A673 (cell line): Measurements from ENCODE around the gene ECSCR. TPM values are rescaled to one million over a fixed set of nuclear protein-coding genes. Genes with fewer than 3 reads are reported as not detected.

Source experiments
- BruUV-seq: library from RNA; stranded (reverse); fragments of 400-500 nt; replicated peaks from 2 replicates; lab custom pipeline; 2021; lab: Mats Ljungman, UMichigan
- CTCF ChIA-PET: fragments of 300-600 bp; sonication (Branson Sonifier 250); formaldehyde crosslinking; loops from one replicate; lab custom pipeline; 2022; ENCODE audit warnings: antibody characterized with exemption; lab: Charles Lee
- POLR2A ChIA-PET: fragments of 300-600 bp; sonication (Branson Sonifier 250); formaldehyde crosslinking; loops from one replicate; lab custom pipeline; 2022; ENCODE audit warnings: antibody characterized with exemption; ENCODE audit not compliant: low non-redundant PET; lab: Charles Lee
- DNase-seq: peaks from one replicate; pipeline ENCODE4 v3.0.0-alpha.2; 2015; ENCODE audit warnings: low spot score
- H3K27ac ChIP-seq: fragments of 200-600 bp; sonication (generic); 2 replicates; pipeline ENCODE4 v1.5.1; 2016; ENCODE audit warnings: mixed run types, low read depth, mild to moderate bottlenecking, mixed read lengths, antibody characterized with exemption, low read length; ENCODE audit not compliant: poor library complexity, severe bottlenecking
- H3K27me3 ChIP-seq: fragments of 200-600 bp; sonication (generic); replicated peaks from 2 replicates; pipeline ENCODE4 v1.6.1; 2017; ENCODE audit warnings: mixed run types, low read depth, mild to moderate bottlenecking, mixed read lengths, antibody characterized with exemption, low read length; ENCODE audit not compliant: insufficient read depth, poor library complexity
- H3K36me3 ChIP-seq: fragments of 200-600 bp; sonication (generic); 2 replicates; pipeline ENCODE4 v1.6.1; 2016; ENCODE audit warnings: mixed run types, mild to moderate bottlenecking, mixed read lengths, antibody characterized with exemption, low read length; ENCODE audit not compliant: insufficient read depth, poor library complexity, severe bottlenecking
- H3K4me1 ChIP-seq: fragments of 200-600 bp; sonication (generic); 2 replicates; pipeline ENCODE4 v1.6.1; 2017; ENCODE audit warnings: mixed run types, mild to moderate bottlenecking, mixed read lengths, antibody characterized with exemption, low read length; ENCODE audit not compliant: insufficient read depth, poor library complexity, severe bottlenecking
- H3K4me3 ChIP-seq: fragments of 200-600 bp; sonication (generic); 2 replicates; pipeline ENCODE4 v1.5.1; 2016; ENCODE audit warnings: low read depth, mixed run types, mild to moderate bottlenecking, mixed read lengths, low read length; ENCODE audit not compliant: poor library complexity, severe bottlenecking
- H3K9me3 ChIP-seq: fragments of 200-600 bp; sonication (generic); 2 replicates; pipeline ENCODE4 v1.6.1; 2016; ENCODE audit warnings: mixed run types, low read depth, mild to moderate bottlenecking, mixed read lengths, antibody characterized with exemption, low read length; ENCODE audit not compliant: poor library complexity, severe bottlenecking
- CTCF ChIP-seq: fragments of 300-800, 200-600 bp; sonication (generic); conservative IDR thresholded peaks from 2 replicates; pipeline ENCODE4 v1.5.1; 2017; ENCODE audit warnings: low read depth, mild to moderate bottlenecking, antibody characterized with exemption, low read length, moderate library complexity, mixed read lengths
- EZH2 ChIP-seq: fragments of 200-600 bp; sonication (generic); IDR thresholded peaks from 2 replicates; pipeline ENCODE4 v1.6.1; 2017; ENCODE audit warnings: borderline replicate concordance, low read depth, mild to moderate bottlenecking, mixed read lengths, antibody characterized with exemption, low read length; ENCODE audit not compliant: poor library complexity, severe bottlenecking
- intact Hi-C: fragments of 100-400 bp; cut with micrococcal nuclease; formaldehyde crosslinking; loops from one replicate; pipeline ENCODE4 v1.10.0; 2022; ENCODE audit not compliant: unreplicated experiment
- total RNA-seq: library from RNA; stranded (reverse); gene quantifications from 2 replicates; pipeline ENCODE4 v1.2.3, GENCODE V29; 2021

ECSCR gene
- total RNA-seq, 1 experiment from 2014 or later = 1.6 TPM

- ChIA-PET POLR2A (no interaction called here), CTCF (no interaction called here)
- Histone ChIP-seq H3K36me3 (no peaks in the 10 kb centered on the region), H3K27ac (no peak overlapping the region), H3K4me3 (no peak overlapping the region), H3K4me1 (peaks cover 8% of the 10 kb centered on the region), H3K27me3 (no peaks in the 10 kb centered on the region), H3K9me3 (no peaks in the 10 kb centered on the region)
- BruUV-seq = no TSS peak
- intact Hi-C loops = no loop called here
- DNase-seq = no peak
- no peak for TF ChIP-seq CTCF
- no peak for TF ChIP-seq EZH2
These were observed 55.6 kb downstream of the ECSCR start for GRCh38 chr5:139406963-139407362.

- Histone ChIP-seq H3K27me3 (no peaks in the 10 kb centered on the region), H3K9me3 (no peaks in the 10 kb centered on the region), H3K27ac (peak overlapping the region; percentile 93), H3K4me3 (peak overlapping the region; percentile 48), H3K36me3 (no peaks in the 10 kb centered on the region), H3K4me1 (peaks cover 8% of the 10 kb centered on the region)
- ChIA-PET POLR2A (interaction anchor here (0.9 kb wide), 1 partner anchor 62 kb away, joined by 3 read pairs; the partner anchor contains the start of gene PAIP2), CTCF (interaction anchor here (0.6 kb wide), 1 partner anchor 387 kb away, joined by 3 read pairs; no protein-coding TSS in a partner anchor)
- intact Hi-C loops = no loop called here
- TF ChIP-seq CTCF (no peak), EZH2 (no peak)
- no TSS peak for BruUV-seq
- peak; percentile 28 for DNase-seq
These were observed 58.1 kb downstream of the ECSCR start for GRCh38 chr5:139404484-139404840.

GRCh38 chr5:139403787-139404483 is 58.6 kb downstream of the ECSCR start, which contains the start of gene SPATA24:
TSS of gene SPATA24 (minus strand) at chr5:139404089. CDS start at chr5:139404060, 29 bp downstream.
- H3K27me3 ChIP-seq = no peaks in the 10 kb centered on the region
- H3K4me1 ChIP-seq = peaks cover 8% of the 10 kb centered on the region
- peak within 1 kb of the TSS; percentile 93 for H3K27ac ChIP-seq
- ChIA-PET POLR2A (interaction anchor here (0.9 kb wide), 1 partner anchor 62 kb away, joined by 3 read pairs; the partner anchor contains the start of gene PAIP2), CTCF (interaction anchor here (0.6 kb wide), 2 partner anchors 171 to 387 kb away, joined by 3 to 6 read pairs; no protein-coding TSS in a partner anchor)
- H3K4me3 ChIP-seq = peak within 1 kb of the TSS; percentile 48
- no peaks in the 10 kb centered on the region for H3K9me3 ChIP-seq
- intact Hi-C loops = no loop called here
- TF ChIP-seq CTCF (no peak), EZH2 (no peak)
- H3K36me3 ChIP-seq = no peaks in the 10 kb centered on the region
- DNase-seq = peak; percentile 99
- no TSS peak for BruUV-seq
